OCI-LY3 (cell line): ENCODE results near the gene PIEZO2.

ENCODE experiments used
- H2AFZ ChIP-seq: fragments of 200-600, 300-600 bp; shearing (Covaris generic); 2 replicates; pipeline ENCODE4 v1.6.0; 2014; ENCODE audit warnings: antibody characterized with exemption, low read depth, low read length
- H3K27ac ChIP-seq: fragments of 200-600, 300-600 bp; sonication (generic); 2 replicates; pipeline ENCODE4 v1.5.1; 2014; ENCODE audit warnings: mild to moderate bottlenecking, low read length, moderate library complexity, mixed read lengths
- H3K27me3 ChIP-seq: fragments of 200-600, 300-600 bp; sonication (generic); 2 replicates; pipeline ENCODE4 v1.6.1; 2014; ENCODE audit warnings: low read depth, low read length, mixed read lengths
- H3K36me3 ChIP-seq: fragments of 200-600, 300-600 bp; sonication (generic); replicated peaks from 2 replicates; pipeline ENCODE3; 2014; ENCODE audit warnings: low read depth, low read length, mixed read lengths
- H3K4me1 ChIP-seq: fragments of 300-600, 200-600 bp; sonication (generic); 2 replicates; pipeline ENCODE4 v1.6.1; 2014; ENCODE audit warnings: low read length, mixed read lengths
- H3K4me2 ChIP-seq: fragments of 200-600, 300-600 bp; sonication (generic); 2 replicates; pipeline ENCODE4 v1.6.1; 2014; ENCODE audit warnings: low read length, mixed read lengths
- H3K4me3 ChIP-seq: fragments of 300-600, 200-600 bp; sonication (generic); 2 replicates; pipeline ENCODE4 v1.5.1; 2014; ENCODE audit warnings: antibody characterized with exemption, mild to moderate bottlenecking, low read length, moderate library complexity
- H3K79me2 ChIP-seq: fragments of 300-600, 200-600 bp; shearing (Covaris generic); 2 replicates; pipeline ENCODE4 v1.6.1; 2014; ENCODE audit warnings: mild to moderate bottlenecking, low read length, mixed read lengths
- H3K9ac ChIP-seq: fragments of 300-600, 200-600 bp; shearing (Covaris generic); 2 replicates; pipeline ENCODE4 v1.6.0; 2014; ENCODE audit warnings: mild to moderate bottlenecking, low read length, moderate library complexity
- H3K9me3 ChIP-seq: fragments of 200-600, 300-600 bp; shearing (Covaris generic); 2 replicates; pipeline ENCODE4 v1.6.1; 2014; ENCODE audit warnings: low read length, mixed read lengths; ENCODE audit not compliant: insufficient read depth
- H4K20me1 ChIP-seq: fragments of 200-600, 300-600 bp; sonication (generic); 2 replicates; pipeline ENCODE4 v1.6.1; 2016; ENCODE audit warnings: low read length, mixed read lengths; ENCODE audit not compliant: insufficient read depth
- EZH2phosphoT487 ChIP-seq: fragments of 200-600 bp; shearing (Covaris generic); IDR thresholded peaks from 2 replicates; pipeline ENCODE4 v1.6.1; 2018; ENCODE audit warnings: antibody characterized with exemption, mixed run types, low read depth
- TF ChIP-seq, protein P1 (sequence below): fragments of 200-600, 300-600 bp; sonication (generic); IDR thresholded peaks from 2 replicates; pipeline ENCODE4 v1.5.1; 2014; ENCODE audit warnings: antibody characterized with exemption, low read length, low read depth

Gene PIEZO2

DNA sequence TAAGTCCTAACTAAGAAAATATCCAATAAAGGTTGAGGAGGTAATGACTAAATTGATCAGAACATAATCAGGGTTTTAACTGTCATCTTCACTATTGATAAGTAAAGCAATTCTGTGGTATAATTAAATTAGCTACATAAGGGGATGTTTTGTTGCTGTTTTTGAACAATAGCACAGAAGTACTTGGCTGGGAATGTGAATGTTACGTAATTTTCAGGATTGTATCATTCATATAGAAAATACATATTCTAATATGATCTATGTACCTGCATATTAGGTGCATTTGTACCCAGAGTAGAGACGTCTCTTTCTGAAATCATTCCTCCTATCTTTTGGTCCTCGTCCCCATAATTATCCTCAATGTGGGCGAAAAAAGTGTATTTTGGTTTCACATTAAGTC lies 109.0 kb downstream of the PIEZO2 start:
- TF ChIP-seq EZH2phosphoT487: no peak
- TF ChIP-seq, protein P1, sequence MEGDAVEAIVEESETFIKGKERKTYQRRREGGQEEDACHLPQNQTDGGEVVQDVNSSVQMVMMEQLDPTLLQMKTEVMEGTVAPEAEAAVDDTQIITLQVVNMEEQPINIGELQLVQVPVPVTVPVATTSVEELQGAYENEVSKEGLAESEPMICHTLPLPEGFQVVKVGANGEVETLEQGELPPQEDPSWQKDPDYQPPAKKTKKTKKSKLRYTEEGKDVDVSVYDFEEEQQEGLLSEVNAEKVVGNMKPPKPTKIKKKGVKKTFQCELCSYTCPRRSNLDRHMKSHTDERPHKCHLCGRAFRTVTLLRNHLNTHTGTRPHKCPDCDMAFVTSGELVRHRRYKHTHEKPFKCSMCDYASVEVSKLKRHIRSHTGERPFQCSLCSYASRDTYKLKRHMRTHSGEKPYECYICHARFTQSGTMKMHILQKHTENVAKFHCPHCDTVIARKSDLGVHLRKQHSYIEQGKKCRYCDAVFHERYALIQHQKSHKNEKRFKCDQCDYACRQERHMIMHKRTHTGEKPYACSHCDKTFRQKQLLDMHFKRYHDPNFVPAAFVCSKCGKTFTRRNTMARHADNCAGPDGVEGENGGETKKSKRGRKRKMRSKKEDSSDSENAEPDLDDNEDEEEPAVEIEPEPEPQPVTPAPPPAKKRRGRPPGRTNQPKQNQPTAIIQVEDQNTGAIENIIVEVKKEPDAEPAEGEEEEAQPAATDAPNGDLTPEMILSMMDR: no peak
- Histone ChIP-seq H2AFZ (no peak overlapping the region), H3K79me2 (no peaks in the 10 kb centered on the region), H4K20me1 (no peaks in the 10 kb centered on the region), H3K9me3 (no peaks in the 10 kb centered on the region), H3K27ac (no peak overlapping the region), H3K4me2 (no peak overlapping the region), H3K4me3 (no peak overlapping the region), H3K9ac (no peak overlapping the region), H3K4me1 (no peaks in the 10 kb centered on the region), H3K27me3 (peaks cover 11% of the 10 kb centered on the region; the same call in 1 of the 2 replicates), H3K36me3 (no peaks in the 10 kb centered on the region)

DNA sequence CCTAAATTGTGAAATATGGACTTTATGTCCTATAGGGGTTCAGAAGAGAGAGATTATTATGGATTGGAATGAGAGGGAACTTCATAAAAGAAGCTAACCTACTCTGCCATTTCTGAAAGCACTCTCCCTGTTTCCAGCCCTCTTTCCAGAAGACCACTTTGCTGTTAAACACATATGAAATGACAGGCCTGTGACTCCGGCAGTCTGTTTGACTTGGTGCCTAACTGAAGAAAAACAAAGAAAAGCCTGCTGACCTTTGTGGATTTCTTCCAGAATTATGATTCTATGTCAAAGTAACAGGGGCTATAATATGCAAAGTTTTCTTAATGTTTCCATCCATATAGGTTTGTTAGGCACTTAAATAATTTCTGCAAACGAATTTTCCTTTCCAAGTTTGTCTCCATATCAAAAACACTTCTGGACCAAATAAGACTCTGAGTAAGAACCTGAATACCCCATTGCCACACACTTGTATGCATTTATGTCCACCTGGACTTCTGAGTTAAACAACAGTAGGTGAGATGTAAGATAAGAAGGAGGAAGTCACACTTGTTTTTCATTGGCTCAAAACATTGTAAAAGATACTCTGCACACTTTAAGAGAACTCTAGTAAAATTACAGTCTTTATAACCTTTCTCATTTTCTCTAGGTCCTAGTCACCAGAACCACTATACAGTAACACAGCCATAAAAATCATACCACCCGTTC lies 111.7 kb downstream of the PIEZO2 start:
- no peaks in the 10 kb centered on the region for H3K9me3 ChIP-seq
- no peaks in the 10 kb centered on the region for H3K36me3 ChIP-seq
- no peaks in the 10 kb centered on the region for H3K79me2 ChIP-seq
- no peak for TF ChIP-seq EZH2phosphoT487
- TF ChIP-seq, protein P1: no peak
- no peak overlapping the region for H3K4me2 ChIP-seq
- H3K27me3 ChIP-seq: peaks cover 11% of the 10 kb centered on the region; the same call in 1 of the 2 replicates
- no peaks in the 10 kb centered on the region for H3K4me1 ChIP-seq
- H4K20me1 ChIP-seq: no peaks in the 10 kb centered on the region
- H3K4me3 ChIP-seq: no peak overlapping the region
- H3K27ac ChIP-seq: no peak overlapping the region
- H3K9ac ChIP-seq: no peak overlapping the region
- H2AFZ ChIP-seq: no peak overlapping the region

DNA sequence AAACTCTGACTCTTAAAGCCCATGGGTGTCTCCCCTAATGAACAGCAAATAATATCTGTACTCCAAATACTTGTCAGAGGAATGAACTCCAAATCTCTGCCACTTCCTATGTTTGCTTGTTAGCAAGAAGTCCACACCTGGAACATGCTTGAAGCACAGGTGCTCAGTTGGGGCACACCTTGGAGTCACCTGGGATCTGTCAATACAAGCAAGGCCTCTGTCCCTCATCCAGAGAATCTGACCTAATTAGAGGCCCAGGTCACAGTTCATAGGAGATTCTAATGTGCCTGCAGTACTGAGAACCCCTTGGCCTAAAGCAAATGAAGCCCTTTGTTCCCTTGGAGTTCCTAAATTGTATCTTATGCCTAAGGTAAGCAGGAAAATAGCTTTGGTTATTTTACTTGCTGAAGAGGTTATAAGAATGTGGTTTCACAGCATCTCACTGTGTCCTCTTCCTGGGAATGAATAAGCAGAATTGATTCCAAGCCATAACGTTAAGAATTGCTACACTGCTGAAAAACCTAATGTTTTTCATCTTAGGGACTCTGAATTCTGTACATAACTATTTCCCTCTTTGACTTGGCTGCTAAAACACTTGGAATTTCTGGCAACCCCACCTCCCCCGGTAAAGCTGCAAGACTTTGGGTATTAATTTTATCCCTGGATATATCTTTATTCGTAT lies 113.4 kb downstream of the PIEZO2 start:
- Histone ChIP-seq H3K27me3 (peaks cover 18% of the 10 kb centered on the region; the same call in 1 of the 2 replicates), H3K4me2 (no peak overlapping the region), H2AFZ (no peak overlapping the region), H3K36me3 (no peaks in the 10 kb centered on the region), H3K9me3 (no peaks in the 10 kb centered on the region), H4K20me1 (no peaks in the 10 kb centered on the region), H3K4me3 (no peak overlapping the region), H3K9ac (no peak overlapping the region), H3K27ac (no peak overlapping the region), H3K79me2 (no peaks in the 10 kb centered on the region), H3K4me1 (no peaks in the 10 kb centered on the region)
- TF ChIP-seq, protein P1: no peak
- no peak for TF ChIP-seq EZH2phosphoT487

DNA sequence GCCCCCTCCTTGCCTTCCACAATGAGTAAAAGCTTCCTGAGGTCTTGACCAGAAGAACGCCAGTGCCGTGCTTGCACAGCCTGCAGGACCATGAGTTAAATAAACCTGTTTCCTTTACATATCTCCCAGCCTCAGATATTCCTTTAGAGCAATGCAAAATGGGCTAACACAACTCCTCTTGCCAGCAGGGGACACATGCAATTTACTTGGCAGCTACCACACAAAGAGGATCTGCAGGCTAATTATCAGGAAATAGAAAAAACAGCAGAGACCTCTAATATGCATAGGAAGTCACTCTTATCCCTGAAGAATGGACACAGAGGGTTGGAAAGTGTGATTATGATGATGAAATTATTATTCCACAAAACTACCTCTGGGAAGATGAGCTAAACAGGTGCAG lies 114.0 kb downstream of the PIEZO2 start:
- H3K9ac ChIP-seq: no peak overlapping the region
- no peaks in the 10 kb centered on the region for H3K4me1 ChIP-seq
- H3K27me3 ChIP-seq: peaks cover 18% of the 10 kb centered on the region; the same call in 1 of the 2 replicates
- no peak overlapping the region for H3K27ac ChIP-seq
- H4K20me1 ChIP-seq: no peaks in the 10 kb centered on the region
- H3K36me3 ChIP-seq: no peaks in the 10 kb centered on the region
- no peak overlapping the region for H3K4me3 ChIP-seq
- no peaks in the 10 kb centered on the region for H3K79me2 ChIP-seq
- TF ChIP-seq, protein P1: no peak
- no peak for TF ChIP-seq EZH2phosphoT487
- H3K4me2 ChIP-seq: no peak overlapping the region
- no peaks in the 10 kb centered on the region for H3K9me3 ChIP-seq
- no peak overlapping the region for H2AFZ ChIP-seq
